ENCODE data around the gene TRIM68.

TRIM68 gene

DNA sequence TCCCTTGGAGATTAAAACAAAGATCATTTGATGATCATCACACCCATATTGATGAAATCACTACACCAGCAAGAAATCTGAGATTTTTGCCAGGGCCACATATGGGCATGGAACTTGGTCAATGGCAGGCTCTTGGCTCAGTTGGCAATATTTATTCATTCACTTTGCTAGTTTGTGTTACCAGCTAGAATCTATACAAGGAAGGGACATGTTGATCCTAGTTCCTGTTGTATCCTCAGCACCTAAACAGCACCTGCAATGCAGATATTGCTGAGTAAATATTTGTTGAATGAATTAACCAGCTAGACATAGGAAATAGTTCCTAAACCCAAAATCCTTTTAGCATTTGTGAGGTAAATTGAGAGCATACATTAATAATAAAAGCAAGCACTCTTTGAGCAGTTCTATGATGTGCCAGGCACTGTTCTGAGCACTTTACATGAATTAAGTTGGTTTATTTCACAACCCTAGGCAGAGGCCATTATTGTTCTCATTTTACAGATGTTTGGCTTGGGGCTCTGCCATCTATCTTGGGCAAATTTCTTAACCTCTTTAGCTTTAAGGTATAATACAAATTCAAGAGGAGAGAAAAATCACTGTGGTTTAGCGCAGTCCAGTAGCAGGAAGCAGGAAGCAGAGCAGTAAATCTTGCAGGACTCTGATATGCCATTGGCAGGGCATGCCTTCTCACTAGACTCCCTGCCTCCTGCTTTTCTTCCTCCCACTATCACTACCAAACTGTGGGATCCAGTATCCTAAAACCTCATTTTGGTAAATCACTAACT lies 1.6 kb downstream of the TRIM68 start:
- no peak for DNase-seq (ENCODE audit: low read depth)

DNA sequence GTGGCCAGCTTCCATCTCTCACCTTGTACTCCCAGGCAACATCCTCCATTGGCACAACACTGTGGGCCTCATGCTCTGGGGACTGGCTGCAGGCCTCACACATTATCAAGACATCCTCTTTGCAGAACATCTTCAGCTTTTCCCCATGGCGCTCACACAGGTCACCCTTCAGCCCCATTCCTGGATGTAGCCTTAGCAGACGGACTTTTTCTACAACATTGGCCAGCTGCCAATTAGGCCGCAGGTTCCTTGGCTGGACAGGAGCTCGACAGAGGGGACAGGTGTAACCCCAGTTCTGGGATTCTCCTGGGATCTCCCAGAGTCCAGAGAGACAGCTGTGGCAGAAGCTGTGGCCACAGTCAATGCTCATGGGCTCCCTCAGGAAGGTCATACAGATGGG lies 3.0 kb downstream of the TRIM68 start:
- no peak for DNase-seq (ENCODE audit: low read depth)

DNA sequence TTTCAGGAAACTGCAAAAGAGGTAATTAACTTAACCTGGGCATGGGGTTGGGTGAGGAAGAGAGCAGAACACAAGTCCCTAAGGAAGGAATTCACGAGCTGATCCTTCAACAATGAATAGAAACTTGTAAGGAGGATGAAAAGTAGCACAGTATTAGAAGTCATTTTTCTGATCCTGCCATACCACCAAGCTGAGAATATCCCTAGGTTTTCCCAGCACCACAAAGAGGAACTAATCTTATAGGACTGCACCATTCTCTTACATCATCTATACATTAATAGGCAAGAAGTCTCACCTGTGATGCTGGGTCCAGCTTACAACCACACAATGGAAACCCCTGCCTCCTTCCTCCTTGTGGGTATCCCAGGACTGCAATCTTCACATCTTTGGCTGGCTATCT lies 14.3 kb downstream of the TRIM68 start, which contains the start of gene OR52I1:
Gene OR52I1 (plus strand): TSS at position 301 of the 400 bp plus-strand sequence. CDS start 0 bp downstream, at position 301.
- DNase-seq (ENCODE audit: low read depth), result no peak

DNA sequence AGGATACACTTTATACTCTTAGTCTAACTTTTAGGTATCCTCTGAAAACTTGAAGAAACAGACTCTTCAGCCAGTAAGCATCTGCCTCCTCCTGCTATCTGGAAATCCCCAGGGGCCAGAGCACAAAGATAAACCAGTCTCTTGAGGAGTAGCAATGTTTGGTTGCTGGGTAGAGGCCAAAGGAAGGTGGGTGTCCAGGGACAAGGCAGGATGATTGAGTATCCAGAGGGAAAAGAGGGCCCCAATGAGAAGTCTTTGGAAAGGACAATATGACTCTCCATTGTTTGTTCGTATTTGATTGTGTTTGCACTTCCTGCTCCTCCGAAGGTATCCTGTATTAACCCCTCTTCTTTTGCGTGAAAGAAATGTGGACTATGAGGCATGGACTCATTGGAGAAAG lies 19.0 kb downstream of the TRIM68 start:
- DNase-seq (ENCODE audit: low read depth), result no peak

DNA sequence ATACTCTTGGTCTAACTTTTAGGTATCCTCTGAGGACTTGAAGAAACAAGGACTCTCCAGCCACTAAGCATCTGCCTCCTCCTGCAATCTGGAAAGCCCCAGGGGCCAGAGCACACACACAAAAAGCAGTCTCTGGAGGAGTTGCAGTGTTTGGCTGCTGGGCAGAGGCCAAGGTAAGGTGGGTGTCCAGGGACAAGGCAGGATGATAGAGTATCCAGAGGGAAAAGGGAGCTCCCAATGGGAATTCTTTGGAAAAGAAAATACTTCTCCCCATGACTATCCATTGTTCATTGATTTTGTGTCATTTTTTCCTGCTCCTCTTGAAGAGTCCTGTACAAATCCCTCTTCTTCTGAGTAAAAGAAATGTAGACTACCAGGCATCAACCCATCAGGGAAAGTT lies 26.6 kb downstream of the TRIM68 start, which contains the start of gene OR52I2:
Gene OR52I2 (plus strand): TSS at position 301 of the 400 bp plus-strand sequence.
- DNase-seq (ENCODE audit: low read depth), result no peak

DNA sequence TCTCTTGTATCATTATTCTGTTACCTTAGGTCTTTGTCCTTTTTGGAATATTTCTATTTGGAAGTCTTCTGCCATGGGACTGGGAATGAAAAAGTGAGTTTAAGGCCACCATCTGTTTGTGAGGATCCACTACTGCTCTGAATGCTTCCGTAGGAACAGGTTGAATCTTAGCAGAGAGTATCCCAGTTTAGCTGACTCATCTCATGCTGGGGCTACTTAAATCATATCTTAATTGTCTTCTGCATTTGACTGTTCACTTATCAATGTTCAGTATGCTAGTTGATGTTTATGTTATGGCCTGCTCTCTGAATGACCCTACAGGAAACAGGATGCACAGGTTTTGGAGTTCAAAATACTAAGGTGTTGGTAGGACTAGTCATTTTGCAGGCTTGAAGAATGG lies 27.9 kb downstream of the TRIM68 start:
- DNase-seq (ENCODE audit: low read depth), result no peak

DNA sequence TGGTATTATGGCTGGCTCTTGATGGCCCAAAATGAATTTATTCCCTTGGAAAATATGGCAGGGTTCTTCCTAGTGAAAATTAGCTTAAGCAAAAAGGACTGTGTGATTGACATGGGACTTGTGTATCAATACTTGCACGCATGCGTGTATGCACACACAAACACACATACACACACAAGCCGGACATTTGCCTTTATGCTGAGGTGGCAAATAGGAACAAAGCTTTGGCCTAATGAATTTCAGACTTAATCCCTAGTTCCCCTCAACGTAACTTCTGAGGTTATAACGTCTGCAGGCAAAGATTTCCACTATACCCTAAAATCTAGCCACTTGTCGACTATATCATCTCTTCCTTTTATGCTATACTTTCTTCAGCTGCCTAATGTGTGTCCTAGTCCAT lies 29.4 kb downstream of the TRIM68 start:
- no peak for DNase-seq (ENCODE audit: low read depth)

DNA sequence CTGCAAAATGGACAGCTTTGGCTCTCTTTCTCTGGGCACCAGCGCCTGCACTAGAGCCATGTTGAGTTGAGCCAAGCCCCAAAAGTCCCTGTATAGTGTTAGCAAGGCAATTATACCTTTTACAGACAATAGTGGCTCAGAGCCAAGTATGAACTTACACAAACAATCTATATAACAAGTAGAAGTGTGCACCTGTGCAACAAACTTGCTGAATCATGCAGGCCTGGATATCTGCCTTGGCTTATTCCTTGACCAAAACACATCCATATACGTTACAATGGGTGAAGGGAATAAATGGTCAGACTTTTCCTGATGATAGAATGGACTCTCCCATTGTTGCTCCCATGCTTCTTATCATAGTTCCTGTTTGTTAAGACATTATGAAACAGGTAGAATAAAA lies 30.3 kb downstream of the TRIM68 start:
- no peak for DNase-seq (ENCODE audit: low read depth)

DNA sequence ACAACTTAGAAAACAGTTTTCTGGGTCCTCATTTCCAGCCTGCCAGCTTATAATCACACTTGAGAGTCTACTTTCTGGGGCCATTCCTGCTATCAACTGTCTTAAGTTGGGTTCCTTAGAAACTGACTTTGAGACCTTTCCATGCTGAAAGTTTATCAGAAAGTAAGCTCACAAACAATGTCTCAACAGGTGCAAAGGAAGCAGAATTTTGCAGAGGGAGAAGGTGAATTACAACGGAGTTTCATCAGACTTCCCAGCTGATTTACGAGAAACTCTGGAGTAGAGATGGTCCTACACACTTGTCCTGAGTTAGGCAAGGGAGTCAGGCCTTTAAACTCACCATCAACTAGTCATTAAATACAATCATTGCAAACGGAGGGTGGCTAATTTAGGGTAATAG lies 31.2 kb downstream of the TRIM68 start:
- no peak for DNase-seq (ENCODE audit: low read depth)

DNA sequence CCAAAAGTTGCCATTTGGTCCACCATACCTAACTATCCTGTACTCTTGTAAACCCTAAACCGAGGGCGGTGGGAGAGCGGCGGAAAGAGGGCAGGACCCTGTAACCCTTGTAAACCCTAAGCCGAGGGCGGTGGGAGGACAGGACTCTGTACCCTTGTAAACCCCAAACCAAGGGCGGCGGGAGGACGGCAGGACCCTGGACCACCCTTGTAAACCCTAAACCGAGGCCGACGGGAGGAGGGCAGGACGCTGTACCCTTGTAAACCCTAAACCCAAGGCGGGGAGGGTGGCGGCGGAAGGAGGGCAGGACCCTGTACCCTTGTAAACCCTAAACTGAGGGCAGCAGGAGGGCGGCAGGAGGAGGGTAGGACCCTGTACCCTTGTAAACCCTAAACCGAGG lies 39.0 kb downstream of the TRIM68 start:
- no peak for DNase-seq (ENCODE audit: low read depth)

DNA sequence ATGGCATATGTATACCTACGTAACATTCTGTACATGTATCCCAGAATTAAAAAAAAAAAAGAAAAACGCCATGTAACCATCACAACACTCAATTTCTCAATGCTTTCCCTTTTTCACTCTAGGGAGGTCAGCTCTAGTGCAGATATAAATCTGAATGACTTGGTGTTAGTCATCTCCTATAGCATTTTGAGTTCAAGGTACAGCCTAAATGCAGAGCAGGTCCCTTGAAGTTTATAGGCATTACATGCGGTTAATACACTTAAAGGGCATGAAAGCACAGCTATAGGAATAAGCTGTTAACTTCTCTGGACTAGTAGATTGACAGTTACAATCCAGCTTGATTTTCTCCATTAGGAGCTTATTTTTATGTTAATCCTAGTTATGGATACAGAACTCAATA lies 42.7 kb downstream of the TRIM68 start:
- no peak for DNase-seq (ENCODE audit: low read depth)

DNA sequence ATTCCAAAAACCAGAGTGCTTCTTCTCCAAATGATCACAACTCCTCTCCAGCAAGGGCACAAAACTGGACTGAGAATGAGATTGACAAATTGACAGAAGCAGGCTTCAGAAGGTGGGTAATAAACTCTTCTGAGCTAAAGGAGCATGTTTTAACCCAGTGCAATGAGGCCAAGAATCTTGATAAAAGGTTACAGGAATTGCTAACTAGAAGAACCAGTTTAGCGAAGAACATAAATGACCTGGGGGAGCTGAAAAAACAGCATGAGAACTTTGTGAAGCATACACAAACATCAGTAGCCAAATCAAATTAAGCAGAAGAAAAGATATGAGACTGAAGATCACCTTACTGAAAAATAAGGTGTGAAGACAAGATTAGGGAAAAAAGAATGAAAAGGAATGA lies 47.6 kb downstream of the TRIM68 start:
- no peak for DNase-seq (ENCODE audit: low read depth)

DNA sequence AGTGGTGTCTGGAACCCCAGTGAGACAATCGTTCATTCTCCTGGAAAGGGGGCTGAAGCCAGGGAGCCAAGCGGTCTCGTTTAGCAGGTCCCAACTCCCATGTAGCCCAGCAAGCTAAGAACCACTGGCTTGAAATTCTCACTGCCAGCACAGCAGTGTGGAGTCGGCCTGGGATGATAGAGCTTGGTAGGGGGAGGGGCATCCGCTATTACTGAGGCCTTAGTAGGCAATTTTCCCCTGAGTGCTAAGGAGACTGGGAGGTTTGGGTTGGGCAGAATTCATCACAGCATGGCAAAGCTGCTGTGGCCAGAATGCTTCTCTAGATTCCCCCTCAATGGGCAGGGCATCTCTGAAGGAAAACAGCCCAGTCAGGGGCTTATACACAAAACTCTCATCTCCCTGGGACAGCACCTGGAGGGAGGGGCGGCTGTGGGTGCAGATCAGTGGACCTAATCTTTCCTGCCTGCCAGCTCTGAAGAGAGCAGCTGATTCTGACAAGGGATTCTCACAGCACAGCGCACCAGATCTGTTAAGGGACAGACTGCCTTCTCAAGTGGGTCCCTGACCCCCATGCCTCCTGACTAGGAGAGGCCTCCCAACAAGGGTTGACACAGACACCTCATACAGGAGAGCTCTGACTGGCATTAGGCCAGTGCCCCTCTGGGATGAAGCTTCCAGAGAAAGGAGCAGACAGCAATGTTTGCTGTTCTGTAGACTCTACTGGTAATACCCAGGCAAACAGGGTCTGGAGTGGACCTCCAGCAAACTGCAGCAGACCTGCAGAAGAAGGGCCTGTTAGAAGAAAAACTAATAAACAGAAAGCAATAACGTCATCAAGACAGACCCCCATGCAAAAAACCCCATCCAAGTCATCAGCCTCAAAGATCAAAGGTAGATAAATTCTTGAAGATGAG lies 48.2 kb downstream of the TRIM68 start:
- DNase-seq (ENCODE audit: low read depth), result no peak

DNA sequence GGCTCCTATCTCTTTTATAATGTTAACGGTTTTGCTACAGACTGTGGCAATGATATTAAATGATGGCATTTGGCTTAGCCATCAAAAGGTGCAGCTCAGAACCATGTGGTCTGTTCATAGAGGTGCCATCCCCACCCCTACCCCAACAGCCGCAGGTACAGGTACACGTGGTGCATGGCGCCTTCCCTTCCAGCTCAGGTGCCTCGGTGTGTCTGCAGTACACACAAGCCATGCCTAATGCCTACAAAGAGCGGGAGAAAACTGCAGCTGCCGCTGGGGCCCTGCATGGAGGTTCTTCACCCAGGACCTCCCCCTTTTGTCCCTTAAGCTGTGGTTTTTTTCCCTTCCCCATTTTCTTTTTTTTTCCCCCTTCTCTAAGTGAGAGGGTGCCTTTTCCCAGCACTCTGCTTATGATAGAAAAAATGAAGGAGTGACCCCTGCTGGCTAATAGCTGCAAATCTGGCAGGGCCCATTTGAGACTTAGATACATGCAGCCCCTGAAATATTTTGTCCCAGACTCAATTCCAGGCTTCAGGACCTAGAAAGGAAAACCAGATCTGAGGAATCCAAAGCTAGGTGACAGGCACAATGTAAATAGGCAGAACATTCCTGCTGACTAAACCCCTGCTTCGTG lies 56.6 kb downstream of the TRIM68 start:
- DNase-seq (ENCODE audit: low read depth), result no peak

Data from CMK (cell line).